Measurements from ENCODE around the gene RTEL1. TPM values are rescaled to one million over a fixed set of nuclear protein-coding genes. Genes with fewer than 3 reads are reported as not detected.

RTEL1 gene
- total RNA-seq, 1 experiment from 2014 or later = 58.0 TPM

- ChIA-PET CTCF (no interaction called here), POLR2A (no interaction called here), RAD21 (ENCODE audit: low non-redundant PET in 1 of 2, low total read pairs in 2 of 2, uncharacterized antibody in 2 of 2, unreplicated experiment in 2 of 2) (no interaction called here)
- Histone ChIP-seq H3K9me2 (ENCODE audit: insufficient read depth) (no peaks in the 10 kb centered on the region), H3K4me1 (ENCODE audit: control insufficient read depth in 1 of 2, insufficient read depth in 2 of 2, low read length in 2 of 2) (peaks cover 35 to 65% of the 10 kb centered on the region in 2 experiments), H4K20me1 (ENCODE audit: insufficient read depth) (no peaks in the 10 kb centered on the region), H3K4me3 (replicated peaks in 1 of 2; ENCODE audit: low read depth in 1 of 2, low read length in 2 of 2) (no peak overlapping the region), H3K79me2 (ENCODE audit: insufficient read depth, low read length) (peaks cover 10% of the 10 kb centered on the region; the same call in 1 of the 2 replicates), H3K36me3 (ENCODE audit: control insufficient read depth in 1 of 2, insufficient read depth in 2 of 2, low read length in 2 of 2) (peaks cover 0 to 8% of the 10 kb centered on the region in 2 experiments; a peak in 1 of 4 replicates), H2AFZ (ENCODE audit: low read depth, low read length, poor library complexity, severe bottlenecking) (no peak overlapping the region), H3K9me3 (ENCODE audit: control insufficient read depth in 1 of 2, insufficient read depth in 1 of 2, low read depth in 1 of 2, low read length in 2 of 2) (no peaks in the 10 kb centered on the region), H3K27me3 (ENCODE audit: insufficient read depth, low read length) (no peaks in the 10 kb centered on the region), H3K27ac (ENCODE audit: low read depth, low read length) (peak overlapping the region; percentile 24; the same call in 1 of the 2 replicates), H3K4me2 (ENCODE audit: low read length) (no peak overlapping the region), H3K9ac (ENCODE audit: low read length) (no peak overlapping the region)
- no peak for TF ChIP-seq CEBPB (IDR thresholded peaks at IDR 0.05; ENCODE audit: low read depth)
- TF ChIP-seq EZH2 (IDR thresholded peaks at IDR 0.05) = no peak
- BruUV-seq (replicated peaks) = no TSS peak
- intact Hi-C loops (cut with micrococcal nuclease) = no loop called here
- no peak for DNase-seq (ENCODE audit: low read depth, low spot score)
- ATAC-seq = no peak
These were observed 35.8 kb downstream of the RTEL1 start for GRCh38 chr20:63693733-63694583.

- Histone ChIP-seq H3K9me3 (ENCODE audit: control insufficient read depth in 1 of 2, insufficient read depth in 1 of 2, low read depth in 1 of 2, low read length in 2 of 2) (no peaks in the 10 kb centered on the region), H2AFZ (ENCODE audit: low read depth, low read length, poor library complexity, severe bottlenecking) (no peak overlapping the region), H3K9me2 (ENCODE audit: insufficient read depth) (no peaks in the 10 kb centered on the region), H3K36me3 (ENCODE audit: control insufficient read depth in 1 of 2, insufficient read depth in 2 of 2, low read length in 2 of 2) (peaks cover 0 to 8% of the 10 kb centered on the region in 2 experiments; a peak in 1 of 4 replicates), H4K20me1 (ENCODE audit: insufficient read depth) (no peaks in the 10 kb centered on the region), H3K27ac (ENCODE audit: low read depth, low read length) (peak overlapping the region; percentile 91; the same call in 1 of the 2 replicates), H3K4me2 (ENCODE audit: low read length) (no peak overlapping the region), H3K79me2 (ENCODE audit: insufficient read depth, low read length) (peaks cover 10% of the 10 kb centered on the region; the same call in 1 of the 2 replicates), H3K9ac (ENCODE audit: low read length) (no peak overlapping the region), H3K4me1 (ENCODE audit: control insufficient read depth in 1 of 2, insufficient read depth in 2 of 2, low read length in 2 of 2) (peaks cover 43 to 65% of the 10 kb centered on the region in 2 experiments), H3K27me3 (ENCODE audit: insufficient read depth, low read length) (no peaks in the 10 kb centered on the region), H3K4me3 (replicated peaks in 1 of 2; ENCODE audit: low read depth in 1 of 2, low read length in 2 of 2) (no peak overlapping the region)
- DNase-seq (ENCODE audit: low read depth, low spot score) (no peak), ATAC-seq (no peak)
- BruUV-seq (replicated peaks) = no TSS peak
- RAD21 ChIA-PET (ENCODE audit: low non-redundant PET in 1 of 2, low total read pairs in 2 of 2, uncharacterized antibody in 2 of 2, unreplicated experiment in 2 of 2) = no interaction called here
- TF ChIP-seq SIN3A (IDR thresholded peaks at IDR 0.05; ENCODE audit: low read depth) (no peak), SP1 (IDR thresholded peaks at IDR 0.05; ENCODE audit: low read depth) (no peak), MAX (IDR thresholded peaks at IDR 0.05) (no peak), ZFX (IDR thresholded peaks at IDR 0.05) (no peak), EZH2 (IDR thresholded peaks at IDR 0.05) (no peak), POLR2A (IDR thresholded peaks at IDR 0.05; ENCODE audit: borderline replicate concordance, extremely low read depth, insufficient read depth, insufficient read length) (no peak)
- POLR2A ChIA-PET = no interaction called here
- CTCF ChIA-PET = no interaction called here
- intact Hi-C loops (cut with micrococcal nuclease) = loop anchor here (5.0 kb wide), 3 partner anchors 113 to 262 kb away; partner anchors contain the start of genes PTK6 and UCKL1
These were observed 36.7 kb downstream of the RTEL1 start for GRCh38 chr20:63694584-63695423.

Data from HCT116 (cell line).